ENCODE results near the gene FANCL. TPM values are rescaled to one million over a fixed set of nuclear protein-coding genes. Genes with fewer than 3 reads are reported as not detected.
"Not testable (repeated sequence)": the region's sequence is repeated elsewhere in the genome, so short reads cannot be mapped to it uniquely, and the experiment has no call there.

FANCL gene
- total RNA-seq, 1 donor from 2014 or later: 23.7 TPM

- intact Hi-C loops (cut with DNase I): no loop called here
- H3K9me3 ChIP-seq: no peaks in the 10 kb centered on the region
- no peak overlapping the region for H3K27ac ChIP-seq
- TF ChIP-seq, protein P1, sequence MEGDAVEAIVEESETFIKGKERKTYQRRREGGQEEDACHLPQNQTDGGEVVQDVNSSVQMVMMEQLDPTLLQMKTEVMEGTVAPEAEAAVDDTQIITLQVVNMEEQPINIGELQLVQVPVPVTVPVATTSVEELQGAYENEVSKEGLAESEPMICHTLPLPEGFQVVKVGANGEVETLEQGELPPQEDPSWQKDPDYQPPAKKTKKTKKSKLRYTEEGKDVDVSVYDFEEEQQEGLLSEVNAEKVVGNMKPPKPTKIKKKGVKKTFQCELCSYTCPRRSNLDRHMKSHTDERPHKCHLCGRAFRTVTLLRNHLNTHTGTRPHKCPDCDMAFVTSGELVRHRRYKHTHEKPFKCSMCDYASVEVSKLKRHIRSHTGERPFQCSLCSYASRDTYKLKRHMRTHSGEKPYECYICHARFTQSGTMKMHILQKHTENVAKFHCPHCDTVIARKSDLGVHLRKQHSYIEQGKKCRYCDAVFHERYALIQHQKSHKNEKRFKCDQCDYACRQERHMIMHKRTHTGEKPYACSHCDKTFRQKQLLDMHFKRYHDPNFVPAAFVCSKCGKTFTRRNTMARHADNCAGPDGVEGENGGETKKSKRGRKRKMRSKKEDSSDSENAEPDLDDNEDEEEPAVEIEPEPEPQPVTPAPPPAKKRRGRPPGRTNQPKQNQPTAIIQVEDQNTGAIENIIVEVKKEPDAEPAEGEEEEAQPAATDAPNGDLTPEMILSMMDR (IDR thresholded peaks at IDR 0.05): no peak
- no peak overlapping the region for H3K4me3 ChIP-seq
- H3K4me1 ChIP-seq: no peaks in the 10 kb centered on the region
- H3K27me3 ChIP-seq (ENCODE audit: low read depth): no peaks in the 10 kb centered on the region
- no peak for DNase-seq
- no peak for ATAC-seq
- no peaks in the 10 kb centered on the region for H3K36me3 ChIP-seq
Observed at GRCh38 chr2:58203018-58203417, 38.1 kb downstream of the FANCL start.

- no peak overlapping the region for H3K27ac ChIP-seq
- H3K36me3 ChIP-seq: no peaks in the 10 kb centered on the region
- intact Hi-C loops (cut with DNase I): no loop called here
- H3K4me1 ChIP-seq: no peaks in the 10 kb centered on the region
- ATAC-seq: no peak
- H3K4me3 ChIP-seq: no peak overlapping the region
- TF ChIP-seq, protein P1 (IDR thresholded peaks at IDR 0.05): no peak
- DNase-seq: no peak
- H3K9me3 ChIP-seq: no peaks in the 10 kb centered on the region
- no peaks in the 10 kb centered on the region for H3K27me3 ChIP-seq (ENCODE audit: low read depth)
Observed at GRCh38 chr2:58202404-58202803, 38.7 kb downstream of the FANCL start.

- H3K36me3 ChIP-seq: no peaks in the 10 kb centered on the region
- no peaks in the 10 kb centered on the region for H3K27me3 ChIP-seq (ENCODE audit: low read depth)
- H3K4me1 ChIP-seq: no peaks in the 10 kb centered on the region
- DNase-seq (no peak), ATAC-seq (no peak)
- no peak overlapping the region for H3K4me3 ChIP-seq
- no peaks in the 10 kb centered on the region for H3K9me3 ChIP-seq
- H3K27ac ChIP-seq: no peak overlapping the region
- intact Hi-C loops (cut with DNase I): no loop called here
- TF ChIP-seq, protein P1 (IDR thresholded peaks at IDR 0.05): no peak
Observed at GRCh38 chr2:58197894-58198293, 43.2 kb downstream of the FANCL start.

DNA sequence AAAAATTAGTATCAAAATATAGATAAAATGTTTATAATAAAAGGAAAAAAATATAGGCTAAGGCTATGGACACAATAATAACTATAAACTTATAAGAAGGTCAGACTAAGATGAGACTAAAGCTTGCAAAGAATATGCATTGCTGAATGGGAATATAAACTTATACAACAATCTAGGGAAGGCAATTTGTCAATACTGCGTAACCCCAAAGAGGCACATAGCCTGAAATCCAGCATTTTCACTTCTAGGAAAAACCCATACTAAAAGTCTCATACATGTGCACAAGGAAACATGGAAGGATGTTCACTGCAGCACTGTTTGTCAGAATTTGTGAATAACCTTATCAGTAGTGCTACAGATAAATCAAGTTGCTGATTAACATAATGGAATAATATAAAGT lies 45.5 kb downstream of the FANCL start:
- ATAC-seq (no peak), DNase-seq (no peak)
- H3K4me1 ChIP-seq: no peaks in the 10 kb centered on the region
- no peaks in the 10 kb centered on the region for H3K27me3 ChIP-seq (ENCODE audit: low read depth)
- no peak overlapping the region for H3K27ac ChIP-seq
- intact Hi-C loops (cut with DNase I): no loop called here
- no peak overlapping the region for H3K4me3 ChIP-seq
- no peaks in the 10 kb centered on the region for H3K9me3 ChIP-seq
- no peaks in the 10 kb centered on the region for H3K36me3 ChIP-seq
- TF ChIP-seq, protein P1 (IDR thresholded peaks at IDR 0.05): no peak

- H3K27me3 ChIP-seq (ENCODE audit: low read depth): no peaks in the 10 kb centered on the region
- no peak overlapping the region for H3K27ac ChIP-seq
- ATAC-seq: no peak
- H3K4me1 ChIP-seq: no peaks in the 10 kb centered on the region
- H3K4me3 ChIP-seq: no peak overlapping the region
- H3K36me3 ChIP-seq: no peaks in the 10 kb centered on the region
- H3K9me3 ChIP-seq: no peaks in the 10 kb centered on the region
- TF ChIP-seq, protein P1 (IDR thresholded peaks at IDR 0.05): no peak
- no peak for DNase-seq
- intact Hi-C loops (cut with DNase I): no loop called here
Observed at GRCh38 chr2:58194458-58194857, 46.7 kb downstream of the FANCL start.

DNA sequence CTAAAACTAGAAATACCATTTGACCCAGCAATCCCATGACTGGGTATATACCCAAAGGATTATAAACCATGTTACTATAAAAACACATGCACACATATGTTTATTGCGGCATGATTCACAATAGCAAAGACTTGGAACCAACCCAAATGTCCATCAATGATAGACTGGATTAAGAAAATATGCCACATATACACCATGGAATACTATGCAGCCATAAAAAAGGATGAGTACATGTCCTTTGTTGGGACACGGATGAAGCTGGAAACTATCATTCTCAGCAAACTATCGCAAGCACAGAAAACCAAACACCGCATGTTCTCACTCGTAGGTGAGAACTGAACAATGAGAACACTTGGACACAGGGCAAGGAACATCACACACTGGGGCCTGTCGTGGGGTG lies 54.1 kb downstream of the FANCL start:
- DNase-seq; H3K4me1 ChIP-seq; H3K27me3 ChIP-seq (ENCODE audit: low read depth); H3K27ac ChIP-seq; intact Hi-C loops (cut with DNase I); H3K9me3 ChIP-seq; H3K4me3 ChIP-seq; H3K36me3 ChIP-seq; ATAC-seq: not testable (repeated sequence)
